Endothelial cell of umbilical vein (primary cell): ENCODE results near the gene CEP19. TPM values are rescaled to one million over a fixed set of nuclear protein-coding genes. Genes with fewer than 3 reads are reported as not detected.

Source experiments
- BruUV-seq: library from RNA; stranded (reverse); fragments of 400-500 nt; replicated peaks from 2 replicates; lab custom pipeline; 2021; lab: Mats Ljungman, UMichigan
- CTCF ChIA-PET: fragments of 300-600, 350-600 bp; sonication (Branson Sonifier 250); formaldehyde crosslinking; loops from one replicate; lab custom pipeline; 2021; ENCODE audit warnings: antibody characterized with exemption, inconsistent platforms; lab: Charles Lee
- POLR2A ChIA-PET: fragments of 300-600, 350-600 bp; sonication (Branson Sonifier 250); formaldehyde crosslinking; loops from one replicate; lab custom pipeline; 2021; ENCODE audit warnings: antibody characterized with exemption, inconsistent platforms; lab: Charles Lee
- DNase-seq: peaks from one replicate; pipeline ENCODE4 v3.0.0-alpha.2; 2011; ENCODE audit warnings: low read depth, low spot score
- FAIRE-seq: peaks from 2 replicates; lab custom pipeline; 2011; peaks lifted over from hg19 to GRCh38; lab: Jason Lieb, UNC
- H2AFZ ChIP-seq: 2 replicates; pipeline ENCODE4 v1.6.0; 2012; ENCODE audit warnings: low read depth, low read length, control low read depth, inconsistent platforms
- H3K27ac ChIP-seq: 2 replicates; pipeline ENCODE4 v1.5.1; 2011; ENCODE audit warnings: low read depth, mild to moderate bottlenecking, control low read depth, low read length, moderate library complexity; ENCODE audit not compliant: insufficient read depth
- H3K27me3 ChIP-seq, 2 experiments: 2 replicates each; pipeline versions ENCODE4 v1.6.0 to v1.6.1; 2011; ENCODE audit warnings: low read length in 2 of 2, mixed read lengths in 1 of 2; ENCODE audit not compliant: control insufficient read depth in 2 of 2, insufficient read depth in 2 of 2
- H3K36me3 ChIP-seq, 2 experiments: 2 replicates in 1 of 2; 3 replicates in 1 of 2; pipeline ENCODE4 v1.5.1; 2011; ENCODE audit warnings: low read length in 2 of 2, mild to moderate bottlenecking in 1 of 2, moderate library complexity in 1 of 2; ENCODE audit not compliant: control insufficient read depth in 2 of 2, insufficient read depth in 2 of 2; ENCODE audit errors: extremely low read depth in 1 of 2
- H3K4me1 ChIP-seq: 3 replicates; pipeline ENCODE4 v1.5.1; 2011; ENCODE audit warnings: mild to moderate bottlenecking, low read length; ENCODE audit not compliant: control insufficient read depth, insufficient read depth; ENCODE audit errors: extremely low read depth
- H3K4me2 ChIP-seq: 2 replicates; pipeline ENCODE4 v1.6.1; 2011; ENCODE audit warnings: low read length, control low read depth, mixed read lengths; ENCODE audit not compliant: insufficient read depth
- H3K4me3 ChIP-seq, 3 experiments: fragments of 200-600 bp in 1 of 3; sonication (generic), shearing (Covaris generic) in 1 of 3; replicated peaks in 1 of 3; 2 replicates each; pipeline ENCODE4 v1.5.1; 2011 to 2016; ENCODE audit warnings: control low read depth in 3 of 3, low read length in 3 of 3, mild to moderate bottlenecking in 2 of 3, inconsistent platforms in 1 of 3, low read depth in 1 of 3, moderate library complexity in 1 of 3; ENCODE audit not compliant: insufficient read depth in 1 of 3
- H3K79me2 ChIP-seq: 2 replicates; pipeline ENCODE4 v1.6.0; 2012; ENCODE audit warnings: low read length, inconsistent platforms; ENCODE audit not compliant: control insufficient read depth, insufficient read depth
- H3K9ac ChIP-seq: replicated peaks from 2 replicates; pipeline ENCODE3; 2011; ENCODE audit warnings: low read length, control low read depth; ENCODE audit not compliant: insufficient read depth; ENCODE audit errors: extremely low read depth
- H3K9me1 ChIP-seq: replicated peaks from 3 replicates; pipeline ENCODE4 v1.6.0; 2011; ENCODE audit warnings: mild to moderate bottlenecking, low read length; ENCODE audit not compliant: control insufficient read depth, insufficient read depth; ENCODE audit errors: extremely low read depth
- H3K9me3 ChIP-seq: replicated peaks from 2 replicates; pipeline ENCODE4 v1.5.1; 2012; ENCODE audit warnings: low read length, inconsistent platforms; ENCODE audit not compliant: control insufficient read depth, insufficient read depth
- H4K20me1 ChIP-seq: replicated peaks from 2 replicates; pipeline ENCODE3; 2011; ENCODE audit warnings: mild to moderate bottlenecking, low read length; ENCODE audit not compliant: control insufficient read depth, insufficient read depth; ENCODE audit errors: extremely low read depth
- EZH2 ChIP-seq: IDR thresholded peaks from 2 replicates; pipeline ENCODE4 v1.6.1; 2012; ENCODE audit warnings: borderline replicate concordance, low read depth, mild to moderate bottlenecking, moderate library complexity, low read length, inconsistent platforms; ENCODE audit not compliant: severe bottlenecking
- FOS ChIP-seq: IDR thresholded peaks from 2 replicates; pipeline ENCODE4 v1.6.1; 2011; ENCODE audit warnings: mild to moderate bottlenecking, low read length, moderate library complexity, borderline replicate concordance; ENCODE audit not compliant: insufficient read depth
- GATA2 ChIP-seq: IDR thresholded peaks from 2 replicates; pipeline ENCODE4 v1.7.0; 2011; ENCODE audit warnings: low read depth, mild to moderate bottlenecking, moderate library complexity, mixed read lengths, low read length; ENCODE audit not compliant: insufficient read length, insufficient read depth
- JUN ChIP-seq: IDR thresholded peaks from 2 replicates; pipeline ENCODE4 v1.6.1; 2011; ENCODE audit warnings: borderline replicate concordance, low read depth; ENCODE audit not compliant: insufficient read length, insufficient read depth
- MYC ChIP-seq: IDR thresholded peaks from one replicate; pipeline ENCODE4 v1.6.1; 2011; ENCODE audit warnings: mild to moderate bottlenecking, low read depth, low read length
- POLR2A ChIP-seq: IDR thresholded peaks from 2 replicates; pipeline ENCODE4 v1.6.1; 2012; ENCODE audit warnings: low read depth, mild to moderate bottlenecking, control low read depth, low read length
- POLR2AphosphoS5 ChIP-seq: IDR thresholded peaks from 2 replicates; pipeline ENCODE4 v1.6.1; 2012; ENCODE audit warnings: low read depth, mild to moderate bottlenecking, control low read depth, low read length, moderate library complexity; ENCODE audit not compliant: insufficient read depth
- dilution Hi-C: fragments of 300-500 bp; cut with MboI; formaldehyde crosslinking; loops from one replicate; pipeline ENCODE4 v1.15.0; 2019; ENCODE audit warnings: low sequenced_read_pairs; ENCODE audit not compliant: extremely low pct_ligation_motif_present
- intact Hi-C: fragments of 100-400 bp; cut with micrococcal nuclease; formaldehyde crosslinking; loops from one replicate; pipeline ENCODE4 v1.10.0; 2022
- polyA plus RNA-seq, 4 experiments: library from polyadenylated mRNA; depleted of rRNA in 3 of 4; stranded (reverse) in 3 of 4; unstranded in 1 of 4; fragments of >200 nt; gene quantifications; 2 replicates each; pipeline versions ENCODE4 v1.2.1 to v1.2.3, GENCODE V29; 2011 to 2012; ENCODE audit warnings: missing spikeins in 1 of 4
- total RNA-seq: library from RNA; stranded (reverse); gene quantifications from 2 replicates; pipeline ENCODE4 v1.2.3, GENCODE V29; 2021
- TF ChIP-seq, protein P1 (sequence below): IDR thresholded peaks from 2 replicates; pipeline ENCODE4 v1.6.1; 2011; ENCODE audit not compliant: insufficient read depth, insufficient read length
- TF ChIP-seq, protein P2 (sequence below), 2 donors: IDR thresholded peaks; 1 replicate in 1 of 2; 2 replicates in 1 of 2; pipeline ENCODE4 v1.5.1; 2011; ENCODE audit warnings: low read length in 2 of 2, mild to moderate bottlenecking in 2 of 2, moderate library complexity in 2 of 2, control low read depth in 1 of 2, inconsistent platforms in 1 of 2, low read depth in 1 of 2; ENCODE audit not compliant: insufficient read depth in 1 of 2; ENCODE audit errors: extremely low read depth in 1 of 2

The CEP19 gene
- total and polyA plus RNA-seq, 2 donors (not counting 3 experiments of a cell fraction or from before 2014, with no cell fraction given), result 0.87 to 1.6 TPM

DNA sequence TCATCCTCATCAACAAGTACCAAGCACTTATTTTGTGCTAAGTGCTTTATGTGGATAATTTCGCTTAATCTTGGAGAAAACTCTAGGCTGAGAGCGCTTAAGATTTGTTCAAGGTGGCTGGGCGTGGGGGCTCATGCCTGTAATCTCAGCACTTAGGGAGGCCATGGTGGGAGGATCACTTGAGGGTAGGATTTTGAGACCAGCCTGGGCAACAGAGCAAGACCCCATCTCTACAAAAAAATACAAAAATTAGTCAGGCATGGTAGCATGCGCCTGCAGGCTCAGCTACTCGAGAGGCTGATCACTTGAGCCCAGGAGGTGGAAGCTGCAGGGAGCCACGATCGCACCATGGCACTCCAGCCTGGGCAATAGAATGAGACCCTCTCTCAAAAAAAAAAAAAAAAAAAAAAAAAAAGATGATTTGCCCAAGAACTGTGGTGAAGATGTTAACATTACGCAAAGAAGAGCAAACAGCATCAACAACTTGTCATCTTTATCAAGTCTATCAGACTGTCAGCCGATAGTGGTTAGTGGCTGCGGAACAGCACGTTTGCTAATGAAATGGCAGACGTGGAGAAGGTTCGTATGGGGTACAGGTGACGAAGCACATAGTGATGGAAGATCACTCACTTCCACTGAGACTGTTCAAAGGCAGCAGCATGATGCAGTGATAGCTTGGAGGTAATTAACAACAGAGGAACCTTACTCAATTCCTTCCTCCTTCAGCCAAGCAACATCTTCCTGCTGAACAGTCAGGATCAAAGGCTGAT is 44.8 kb downstream of the CEP19 start:
- Histone ChIP-seq H3K4me1 (peaks cover 7% of the 10 kb centered on the region), H2AFZ (no peak overlapping the region), H3K27me3 (peaks cover 0 to 2% of the 10 kb centered on the region in 2 experiments), H3K27ac (no peak overlapping the region), H3K4me2 (no peak overlapping the region), H3K9me1 (no peaks in the 10 kb centered on the region), H3K9ac (no peak overlapping the region), H3K36me3 (no peaks in the 10 kb centered on the region), H4K20me1 (no peaks in the 10 kb centered on the region), H3K4me3 (no peak overlapping the region), H3K79me2 (no peaks in the 10 kb centered on the region), H3K9me3 (no peaks in the 10 kb centered on the region)
- POLR2A ChIA-PET, result no interaction called here
- CTCF ChIA-PET, result no interaction called here
- intact Hi-C loops (no loop called here), dilution Hi-C loops (no loop called here)
- no peak for TF ChIP-seq MYC
- no peak for TF ChIP-seq EZH2
- TF ChIP-seq POLR2AphosphoS5, result no peak
- no peak for TF ChIP-seq FOS
- TF ChIP-seq GATA2, result no peak
- TF ChIP-seq JUN, result no peak
- TF ChIP-seq, protein P1, sequence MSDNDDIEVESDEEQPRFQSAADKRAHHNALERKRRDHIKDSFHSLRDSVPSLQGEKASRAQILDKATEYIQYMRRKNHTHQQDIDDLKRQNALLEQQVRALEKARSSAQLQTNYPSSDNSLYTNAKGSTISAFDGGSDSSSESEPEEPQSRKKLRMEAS, result no peak
- no peak for TF ChIP-seq POLR2A
- TF ChIP-seq, protein P2, sequence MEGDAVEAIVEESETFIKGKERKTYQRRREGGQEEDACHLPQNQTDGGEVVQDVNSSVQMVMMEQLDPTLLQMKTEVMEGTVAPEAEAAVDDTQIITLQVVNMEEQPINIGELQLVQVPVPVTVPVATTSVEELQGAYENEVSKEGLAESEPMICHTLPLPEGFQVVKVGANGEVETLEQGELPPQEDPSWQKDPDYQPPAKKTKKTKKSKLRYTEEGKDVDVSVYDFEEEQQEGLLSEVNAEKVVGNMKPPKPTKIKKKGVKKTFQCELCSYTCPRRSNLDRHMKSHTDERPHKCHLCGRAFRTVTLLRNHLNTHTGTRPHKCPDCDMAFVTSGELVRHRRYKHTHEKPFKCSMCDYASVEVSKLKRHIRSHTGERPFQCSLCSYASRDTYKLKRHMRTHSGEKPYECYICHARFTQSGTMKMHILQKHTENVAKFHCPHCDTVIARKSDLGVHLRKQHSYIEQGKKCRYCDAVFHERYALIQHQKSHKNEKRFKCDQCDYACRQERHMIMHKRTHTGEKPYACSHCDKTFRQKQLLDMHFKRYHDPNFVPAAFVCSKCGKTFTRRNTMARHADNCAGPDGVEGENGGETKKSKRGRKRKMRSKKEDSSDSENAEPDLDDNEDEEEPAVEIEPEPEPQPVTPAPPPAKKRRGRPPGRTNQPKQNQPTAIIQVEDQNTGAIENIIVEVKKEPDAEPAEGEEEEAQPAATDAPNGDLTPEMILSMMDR (IDR thresholded peaks at IDR 0.05; ENCODE audit: extremely low read depth in 1 of 2, insufficient read depth in 1 of 2, low read depth in 1 of 2, low read length in 2 of 2), result no peak
- BruUV-seq, result no TSS peak
- FAIRE-seq (no peak), DNase-seq (no peak)
